AG08395 (cell line): ENCODE measurements around the gene GMFB.

Experiments used
- DNase-seq: peaks from one replicate; pipeline ENCODE4 v3.0.0; 2012; ENCODE audit warnings: mixed read lengths, low spot score

Gene GMFB

GRCh38 chr14:54488646-54489317 is at the start of gene GMFB:
Gene GMFB (minus strand): TSS chr14:54488980. CDS start chr14:54488927, 53 bp downstream.
- DNase-seq: peak; percentile 93

- DNase-seq: no peak
Measured at GRCh38 chr14:54538055-54538454, 49.3 kb upstream of the GMFB start.

- no peak for DNase-seq
Measured at GRCh38 chr14:54537651-54538050, 48.9 kb upstream of the GMFB start.

- peak; percentile 17 for DNase-seq
Measured at GRCh38 chr14:54535646-54536045, 46.9 kb upstream of the GMFB start.

GRCh38 chr14:54535126-54535525 is 46.3 kb upstream of the GMFB start:
- no peak for DNase-seq

- no peak for DNase-seq
Measured at GRCh38 chr14:54533100-54533499, 44.3 kb upstream of the GMFB start.

- DNase-seq: no peak
Measured at GRCh38 chr14:54532111-54533012, 43.6 kb upstream of the GMFB start.

- DNase-seq: no peak
Measured at GRCh38 chr14:54529811-54530210, 41.0 kb upstream of the GMFB start.

GRCh38 chr14:54528973-54529372 is 40.2 kb upstream of the GMFB start:
- DNase-seq: no peak

- DNase-seq: no peak
Measured at GRCh38 chr14:54524410-54524809, 35.6 kb upstream of the GMFB start.

GRCh38 chr14:54516709-54517108 is 27.9 kb upstream of the GMFB start:
- no peak for DNase-seq

- no peak for DNase-seq
Measured at GRCh38 chr14:54515670-54516069, 26.9 kb upstream of the GMFB start.

GRCh38 chr14:54512393-54512792 is 23.6 kb upstream of the GMFB start:
- no peak for DNase-seq

GRCh38 chr14:54509546-54510501 is 21.0 kb upstream of the GMFB start, which contains the start of gene CGRRF1:
Gene CGRRF1 (plus strand): TSS chr14:54509906. CDS start chr14:54509960, 54 bp downstream.
- peak; percentile 99 for DNase-seq

- DNase-seq: peak; percentile 21
Measured at GRCh38 chr14:54503486-54503885, 14.7 kb upstream of the GMFB start.

GRCh38 chr14:54502602-54503001 is 13.8 kb upstream of the GMFB start:
- peak; percentile 11 for DNase-seq

- DNase-seq: no peak
Measured at GRCh38 chr14:54501480-54501879, 12.7 kb upstream of the GMFB start.

- no peak for DNase-seq
Measured at GRCh38 chr14:54500744-54501143, 12.0 kb upstream of the GMFB start.

GRCh38 chr14:54498579-54498978 is 9.8 kb upstream of the GMFB start:
- no peak for DNase-seq

- DNase-seq: no peak
Measured at GRCh38 chr14:54498095-54498531, 9.3 kb upstream of the GMFB start.

- no peak for DNase-seq
Measured at GRCh38 chr14:54497224-54497623, 8.4 kb upstream of the GMFB start.

GRCh38 chr14:54493293-54493692 is 4.5 kb upstream of the GMFB start:
- no peak for DNase-seq
